Tibial nerve (tissue), 4 donors: ENCODE results near the gene MAP2K6. TPM values are rescaled to one million over a fixed set of nuclear protein-coding genes. Genes with fewer than 3 reads are reported as not detected.

ENCODE experiments used
- DNase-seq, 2 donors: peaks; one replicate each; pipeline ENCODE4 v3.0.0-alpha.2; 2019; ENCODE audit warnings: low spot score in 2 of 2
- H3K27ac ChIP-seq, 4 donors: fragments of 200-600 bp; sonication (generic) in 3 of 4; one replicate each; pipeline ENCODE4 v1.5.1; 2017 to 2019; ENCODE audit warnings: mild to moderate bottlenecking in 1 of 4
- H3K27me3 ChIP-seq, 2 donors: fragments of 200-600 bp; sonication (generic) in 1 of 2; one replicate each; pipeline versions ENCODE4 v1.5.1 to v1.6.0; 2017 to 2019
- H3K36me3 ChIP-seq, 3 donors: fragments of 200-600 bp; sonication (generic); one replicate each; pipeline ENCODE4 v1.5.1; 2018 to 2019
- H3K4me1 ChIP-seq, 4 donors: fragments of 200-600 bp; sonication (generic) in 3 of 4; one replicate each; pipeline ENCODE4 v1.5.1; 2017 to 2019
- H3K4me3 ChIP-seq, 4 donors: fragments of 200-600 bp; sonication (generic) in 3 of 4; one replicate each; pipeline ENCODE4 v1.5.1; 2017 to 2019; ENCODE audit warnings: mild to moderate bottlenecking in 1 of 4, moderate library complexity in 1 of 4
- H3K9me3 ChIP-seq, 4 donors: fragments of 200-600 bp; sonication (generic) in 3 of 4; one replicate each; pipeline ENCODE4 v1.5.1; 2017 to 2019
- EP300 ChIP-seq, 2 donors: sonication (generic); formaldehyde crosslinking; IDR thresholded peaks; one replicate each; pipeline ENCODE4 v1.6.1; 2017; ENCODE audit warnings: antibody characterized with exemption in 2 of 2, mild to moderate bottlenecking in 1 of 2
- POLR2A ChIP-seq, 2 donors: fragments of 450-650 bp; IDR thresholded peaks; one replicate each; pipeline ENCODE4 v1.6.1; 2017; ENCODE audit warnings: antibody characterized with exemption in 2 of 2, mild to moderate bottlenecking in 2 of 2, moderate library complexity in 2 of 2
- WGBS, 2 donors: methylation state at CpG; one replicate each; pipeline ENCODE4 v1.1.5; 2018; 5-methylcytosine and 5-hydroxymethylcytosine counted together
- total RNA-seq, 4 donors: library from RNA; depleted of rRNA; stranded (reverse); fragments of >200 nt; gene quantifications; one replicate each; pipeline ENCODE4 v1.1.0, GENCODE V29; 2016
- TF ChIP-seq, protein P1 (sequence below), 5 experiments: fragments of 200-600 bp in 3 of 5; fragments of 450-650 bp in 2 of 5; sonication (generic) in 3 of 5; IDR thresholded peaks; one replicate each; pipeline ENCODE4 v1.5.1; 2016 to 2019; ENCODE audit warnings: antibody characterized with exemption in 5 of 5, mild to moderate bottlenecking in 3 of 5, moderate library complexity in 2 of 5

Gene MAP2K6
- total RNA-seq, 4 donors from 2014 or later, result 9.8 to 30.3 (median 22.8) TPM

DNA sequence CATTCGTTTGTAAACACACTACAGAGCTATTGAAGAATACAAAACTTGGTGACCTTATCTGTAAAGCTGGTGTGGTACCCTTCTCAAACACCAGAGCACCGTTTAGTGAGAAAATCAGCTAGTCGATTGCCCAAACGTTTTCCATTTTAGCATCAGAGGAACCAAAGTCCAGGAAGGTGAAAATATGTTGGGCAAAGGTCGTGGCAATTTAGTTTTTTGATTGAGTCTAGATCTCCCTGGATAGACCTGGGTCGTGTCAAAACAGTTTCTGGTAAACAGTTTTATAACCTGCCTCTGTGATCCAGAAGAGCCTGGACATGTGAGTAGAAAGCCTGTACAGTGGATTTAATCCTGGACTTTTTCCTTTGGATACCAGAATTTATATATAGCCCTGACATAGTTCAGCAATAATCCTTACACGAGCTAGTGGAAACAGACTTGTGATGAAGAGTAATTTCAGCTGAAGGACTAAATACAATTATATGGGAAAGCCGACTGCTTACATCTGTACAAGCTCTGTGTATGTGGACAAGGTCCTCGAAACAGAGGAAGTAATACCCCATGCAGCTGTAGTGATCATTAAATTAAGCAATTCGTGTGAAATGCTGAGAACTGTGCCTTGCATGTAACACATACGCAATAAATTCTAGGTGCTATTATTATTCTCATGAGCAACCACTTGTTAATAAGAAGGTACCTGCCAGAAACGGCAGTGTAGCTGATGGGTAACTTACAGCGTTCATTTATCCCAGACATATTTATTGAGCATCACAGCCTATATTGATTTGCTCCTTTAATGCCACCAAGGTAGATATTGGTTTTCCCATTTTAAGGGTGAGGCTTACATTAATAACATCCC is 72.5 kb downstream of the MAP2K6 start:
- DNase-seq, result no peak
- Histone ChIP-seq H3K27me3 (no peaks in the 10 kb centered on the region), H3K4me3 (no peak overlapping the region), H3K27ac (peak overlapping the region; percentile 8 to 83 (median 40)), H3K36me3 (no peaks in the 10 kb centered on the region), H3K9me3 (no peaks in the 10 kb centered on the region), H3K4me1 (peaks cover 0 to 20% (median 0%) of the 10 kb centered on the region in 4 donors)
- no peak for TF ChIP-seq EP300 (IDR thresholded peaks at IDR 0.05)
- TF ChIP-seq, protein P1, sequence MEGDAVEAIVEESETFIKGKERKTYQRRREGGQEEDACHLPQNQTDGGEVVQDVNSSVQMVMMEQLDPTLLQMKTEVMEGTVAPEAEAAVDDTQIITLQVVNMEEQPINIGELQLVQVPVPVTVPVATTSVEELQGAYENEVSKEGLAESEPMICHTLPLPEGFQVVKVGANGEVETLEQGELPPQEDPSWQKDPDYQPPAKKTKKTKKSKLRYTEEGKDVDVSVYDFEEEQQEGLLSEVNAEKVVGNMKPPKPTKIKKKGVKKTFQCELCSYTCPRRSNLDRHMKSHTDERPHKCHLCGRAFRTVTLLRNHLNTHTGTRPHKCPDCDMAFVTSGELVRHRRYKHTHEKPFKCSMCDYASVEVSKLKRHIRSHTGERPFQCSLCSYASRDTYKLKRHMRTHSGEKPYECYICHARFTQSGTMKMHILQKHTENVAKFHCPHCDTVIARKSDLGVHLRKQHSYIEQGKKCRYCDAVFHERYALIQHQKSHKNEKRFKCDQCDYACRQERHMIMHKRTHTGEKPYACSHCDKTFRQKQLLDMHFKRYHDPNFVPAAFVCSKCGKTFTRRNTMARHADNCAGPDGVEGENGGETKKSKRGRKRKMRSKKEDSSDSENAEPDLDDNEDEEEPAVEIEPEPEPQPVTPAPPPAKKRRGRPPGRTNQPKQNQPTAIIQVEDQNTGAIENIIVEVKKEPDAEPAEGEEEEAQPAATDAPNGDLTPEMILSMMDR (IDR thresholded peaks at IDR 0.05), result no peak
- TF ChIP-seq POLR2A (IDR thresholded peaks at IDR 0.05), result no peak
- WGBS, 2 donors, result 78 to 81% methylated on average over 13 of the region's 13 CpGs

DNA sequence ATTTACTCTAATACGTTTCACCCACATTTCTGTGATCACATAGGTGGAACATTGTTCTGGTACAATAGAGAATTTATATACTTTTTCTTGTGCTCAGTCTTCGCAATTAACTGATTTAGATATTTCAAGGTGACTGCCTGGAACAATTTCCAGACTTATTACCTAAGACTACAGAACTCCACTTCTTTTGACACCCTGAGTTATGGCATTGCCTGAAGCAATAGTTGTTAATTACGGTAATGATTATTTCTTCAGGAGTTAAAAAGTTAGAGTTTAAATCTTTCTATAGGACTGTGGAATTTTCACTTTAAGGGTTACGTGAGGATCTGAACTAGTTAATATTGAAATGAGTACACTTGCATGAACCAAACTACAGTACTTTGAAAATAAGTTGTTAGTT is 74.8 kb downstream of the MAP2K6 start:
- Histone ChIP-seq H3K27ac (no peak overlapping the region), H3K27me3 (no peaks in the 10 kb centered on the region), H3K4me1 (peaks cover 0 to 20% (median 0%) of the 10 kb centered on the region in 4 donors), H3K4me3 (no peak overlapping the region), H3K9me3 (no peaks in the 10 kb centered on the region), H3K36me3 (no peaks in the 10 kb centered on the region)
- DNase-seq, result no peak
- WGBS, 2 donors, result 96 to 97% methylated on average over 4 of the region's 4 CpGs
- TF ChIP-seq EP300 (IDR thresholded peaks at IDR 0.05) (no peak), POLR2A (IDR thresholded peaks at IDR 0.05) (no peak)
- TF ChIP-seq, protein P1 (IDR thresholded peaks at IDR 0.05), result no peak

DNA sequence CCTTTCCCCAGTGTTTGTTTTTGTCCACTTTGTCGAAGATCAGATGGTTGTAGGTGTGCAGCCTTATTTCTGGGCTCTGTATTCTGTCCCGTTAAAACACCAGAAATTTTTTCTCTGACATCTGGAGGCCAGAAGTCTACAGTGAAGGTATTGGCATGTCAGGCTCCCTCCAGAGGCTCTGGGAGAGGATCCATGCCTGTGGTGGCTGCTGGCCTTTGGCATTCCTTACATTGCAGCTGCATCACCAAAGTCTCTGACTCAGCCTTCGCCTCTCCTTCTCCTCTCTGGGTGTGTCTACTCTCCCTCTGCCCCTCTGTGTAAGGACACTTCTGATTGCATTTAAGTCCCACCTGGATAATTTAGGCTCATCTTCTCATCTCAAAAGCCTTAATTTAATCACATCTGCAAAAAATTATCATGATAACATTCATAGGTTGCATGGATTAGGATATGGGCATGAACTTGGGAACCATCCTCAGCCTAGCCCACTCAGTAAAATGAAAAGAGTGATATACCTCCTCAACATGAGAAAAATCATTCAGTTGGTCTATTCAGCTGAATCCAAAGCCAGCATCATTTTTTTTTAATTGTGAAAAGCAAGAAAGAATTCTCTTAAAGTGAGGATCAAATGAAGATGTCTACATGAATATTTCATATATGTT is 78.0 kb downstream of the MAP2K6 start:
- no peak for DNase-seq
- WGBS, 2 donors, result 63 to 67% methylated on average over 3 of the region's 3 CpGs
- Histone ChIP-seq H3K27ac (no peak overlapping the region), H3K4me1 (no peaks in the 10 kb centered on the region), H3K4me3 (no peak overlapping the region), H3K27me3 (no peaks in the 10 kb centered on the region), H3K36me3 (no peaks in the 10 kb centered on the region), H3K9me3 (no peaks in the 10 kb centered on the region)
- TF ChIP-seq, protein P1 (IDR thresholded peaks at IDR 0.05), result no peak
- TF ChIP-seq POLR2A (IDR thresholded peaks at IDR 0.05) (no peak), EP300 (IDR thresholded peaks at IDR 0.05) (no peak)

DNA sequence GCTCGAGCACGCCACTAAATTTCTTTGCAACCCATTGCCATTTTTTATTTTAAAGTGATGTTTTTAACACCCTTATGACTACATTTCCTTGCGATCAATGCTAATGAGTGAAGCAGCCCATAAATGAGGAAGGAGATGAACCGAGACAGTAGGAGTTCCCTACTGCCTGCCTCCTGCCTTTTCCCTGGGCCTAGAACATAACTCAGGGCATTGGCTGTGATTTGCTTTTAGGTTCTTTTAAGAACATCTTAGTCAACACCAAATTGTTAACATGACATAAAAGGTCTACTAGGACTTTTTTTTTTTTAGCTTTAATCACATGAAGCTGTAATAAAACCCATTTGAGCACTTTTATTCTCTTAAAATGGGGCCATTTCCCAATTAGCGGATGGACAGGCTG is 81.3 kb downstream of the MAP2K6 start:
- Histone ChIP-seq H3K4me1 (peaks cover 0 to 10% (median 3%) of the 10 kb centered on the region in 4 donors), H3K27me3 (no peaks in the 10 kb centered on the region), H3K4me3 (no peak overlapping the region), H3K9me3 (no peaks in the 10 kb centered on the region), H3K27ac (no peak overlapping the region), H3K36me3 (no peaks in the 10 kb centered on the region)
- DNase-seq, result no peak
- TF ChIP-seq EP300 (IDR thresholded peaks at IDR 0.05) (no peak), POLR2A (IDR thresholded peaks at IDR 0.05) (no peak)
- TF ChIP-seq, protein P1 (IDR thresholded peaks at IDR 0.05), result no peak
- WGBS, 2 donors, result 89 to 97% methylated on average over 5 of the region's 5 CpGs

DNA sequence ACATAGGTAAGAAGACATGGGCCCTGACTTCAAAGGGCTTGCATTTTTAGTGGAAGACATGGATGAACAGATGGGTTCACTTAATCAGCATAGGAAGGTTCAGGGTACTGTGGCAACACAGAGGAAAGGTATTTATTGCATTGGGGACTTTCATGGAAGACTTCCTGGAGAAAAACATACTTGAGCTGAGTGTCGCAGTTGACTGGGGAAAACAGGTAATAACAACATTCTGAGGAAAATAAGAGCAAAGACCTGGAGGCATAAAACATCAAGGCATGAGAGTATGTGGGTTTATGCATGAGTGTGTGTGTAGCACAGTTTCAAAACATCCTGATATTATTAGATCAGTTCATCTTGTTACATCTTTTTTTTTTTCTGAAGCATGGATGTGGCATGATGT is 82.7 kb downstream of the MAP2K6 start:
- TF ChIP-seq EP300 (IDR thresholded peaks at IDR 0.05) (no peak), POLR2A (IDR thresholded peaks at IDR 0.05) (no peak)
- TF ChIP-seq, protein P1 (IDR thresholded peaks at IDR 0.05), result no peak
- H3K4me1 ChIP-seq, result peaks cover 0 to 23% (median 14%) of the 10 kb centered on the region in 4 donors
- H3K9me3 ChIP-seq, result no peaks in the 10 kb centered on the region
- H3K4me3 ChIP-seq, result no peak overlapping the region
- no peaks in the 10 kb centered on the region for H3K36me3 ChIP-seq
- H3K27me3 ChIP-seq, result no peaks in the 10 kb centered on the region
- WGBS, 2 donors, result 93 to 100% methylated on average over 1 of the region's 1 CpG
- no peak for DNase-seq
- no peak overlapping the region for H3K27ac ChIP-seq
